Inflammatory macrophage treated with lipopolysaccharide for 1 hour (primary cell): ENCODE data around the gene WAPL.
"Not testable (repeated sequence)": the region's sequence is repeated elsewhere in the genome, so short reads cannot be mapped to it uniquely, and the experiment has no call there.

Experiments used
- DNase-seq, 2 donors: peaks; one replicate each; pipeline ENCODE4 v3.0.0-alpha.2; 2020 to 2022

The WAPL gene, protein sequence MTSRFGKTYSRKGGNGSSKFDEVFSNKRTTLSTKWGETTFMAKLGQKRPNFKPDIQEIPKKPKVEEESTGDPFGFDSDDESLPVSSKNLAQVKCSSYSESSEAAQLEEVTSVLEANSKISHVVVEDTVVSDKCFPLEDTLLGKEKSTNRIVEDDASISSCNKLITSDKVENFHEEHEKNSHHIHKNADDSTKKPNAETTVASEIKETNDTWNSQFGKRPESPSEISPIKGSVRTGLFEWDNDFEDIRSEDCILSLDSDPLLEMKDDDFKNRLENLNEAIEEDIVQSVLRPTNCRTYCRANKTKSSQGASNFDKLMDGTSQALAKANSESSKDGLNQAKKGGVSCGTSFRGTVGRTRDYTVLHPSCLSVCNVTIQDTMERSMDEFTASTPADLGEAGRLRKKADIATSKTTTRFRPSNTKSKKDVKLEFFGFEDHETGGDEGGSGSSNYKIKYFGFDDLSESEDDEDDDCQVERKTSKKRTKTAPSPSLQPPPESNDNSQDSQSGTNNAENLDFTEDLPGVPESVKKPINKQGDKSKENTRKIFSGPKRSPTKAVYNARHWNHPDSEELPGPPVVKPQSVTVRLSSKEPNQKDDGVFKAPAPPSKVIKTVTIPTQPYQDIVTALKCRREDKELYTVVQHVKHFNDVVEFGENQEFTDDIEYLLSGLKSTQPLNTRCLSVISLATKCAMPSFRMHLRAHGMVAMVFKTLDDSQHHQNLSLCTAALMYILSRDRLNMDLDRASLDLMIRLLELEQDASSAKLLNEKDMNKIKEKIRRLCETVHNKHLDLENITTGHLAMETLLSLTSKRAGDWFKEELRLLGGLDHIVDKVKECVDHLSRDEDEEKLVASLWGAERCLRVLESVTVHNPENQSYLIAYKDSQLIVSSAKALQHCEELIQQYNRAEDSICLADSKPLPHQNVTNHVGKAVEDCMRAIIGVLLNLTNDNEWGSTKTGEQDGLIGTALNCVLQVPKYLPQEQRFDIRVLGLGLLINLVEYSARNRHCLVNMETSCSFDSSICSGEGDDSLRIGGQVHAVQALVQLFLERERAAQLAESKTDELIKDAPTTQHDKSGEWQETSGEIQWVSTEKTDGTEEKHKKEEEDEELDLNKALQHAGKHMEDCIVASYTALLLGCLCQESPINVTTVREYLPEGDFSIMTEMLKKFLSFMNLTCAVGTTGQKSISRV (N-terminal part only)

DNA sequence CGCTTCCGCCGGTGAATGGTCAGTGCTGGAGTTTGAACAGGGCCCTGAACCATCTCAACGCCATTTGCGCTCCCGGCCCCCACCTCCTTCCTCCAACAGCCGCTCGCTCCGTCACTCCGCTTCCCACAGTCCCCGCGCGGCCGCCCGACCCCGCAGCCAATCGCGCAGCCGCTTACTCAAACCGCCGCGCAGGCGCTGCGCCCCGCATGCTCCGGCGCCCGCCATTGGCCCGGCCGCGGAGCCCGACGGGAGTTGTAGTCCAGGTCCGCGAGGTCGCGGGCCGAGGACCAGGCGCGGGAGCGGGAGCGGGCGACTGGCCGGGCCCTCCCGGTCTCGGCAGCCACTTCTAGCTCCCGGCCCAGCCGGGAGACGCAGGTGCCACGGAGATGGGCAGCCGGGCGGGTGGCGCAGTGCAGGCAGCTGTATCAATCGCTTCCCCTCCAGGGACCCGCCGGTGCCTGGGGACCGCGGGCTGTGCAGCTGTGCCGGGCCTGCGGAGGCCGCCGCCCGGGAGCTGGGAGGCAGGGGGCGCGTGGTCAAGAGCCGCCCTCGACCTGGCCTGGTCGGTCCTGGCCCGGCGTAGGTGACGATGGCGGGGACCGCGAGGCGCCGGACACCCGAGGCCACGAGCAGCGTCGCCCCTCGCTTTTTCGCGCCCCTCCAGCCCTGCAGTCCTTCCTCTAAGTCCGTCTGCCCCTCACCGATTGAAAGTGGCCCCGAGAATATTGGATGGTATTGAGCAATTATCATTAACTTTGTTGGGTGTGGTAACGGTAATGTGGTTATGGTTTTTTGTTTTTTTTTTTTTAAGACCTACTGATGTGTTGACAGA lies at the start of gene WAPL:
TSS of gene WAPL (minus strand) at position 115 of the 832 bp plus-strand sequence. CDS start 3,723 bp downstream, outside the sequence.
- DNase-seq = peak; percentile 92 to 96

DNA sequence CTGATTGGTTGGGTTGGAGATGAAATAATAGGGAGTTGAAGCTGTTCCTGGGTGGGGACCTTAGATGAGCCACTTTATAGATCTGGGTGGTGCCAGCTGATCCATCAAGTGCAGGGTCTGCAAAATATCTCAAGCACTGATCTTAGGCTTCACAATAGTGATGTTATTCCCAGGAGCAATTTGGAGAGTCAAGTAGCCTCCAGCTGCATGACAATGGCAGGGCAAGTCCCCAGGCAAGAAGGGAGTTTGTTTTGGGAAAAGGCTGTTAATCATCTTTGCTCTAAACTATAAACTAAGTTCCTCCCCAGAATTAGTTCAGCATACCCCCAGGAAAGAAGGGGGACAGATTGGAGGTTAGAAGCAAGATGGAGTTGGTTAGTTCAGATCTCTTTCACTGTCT lies 47.7 kb upstream of the WAPL start:
- DNase-seq = no peak

DNA sequence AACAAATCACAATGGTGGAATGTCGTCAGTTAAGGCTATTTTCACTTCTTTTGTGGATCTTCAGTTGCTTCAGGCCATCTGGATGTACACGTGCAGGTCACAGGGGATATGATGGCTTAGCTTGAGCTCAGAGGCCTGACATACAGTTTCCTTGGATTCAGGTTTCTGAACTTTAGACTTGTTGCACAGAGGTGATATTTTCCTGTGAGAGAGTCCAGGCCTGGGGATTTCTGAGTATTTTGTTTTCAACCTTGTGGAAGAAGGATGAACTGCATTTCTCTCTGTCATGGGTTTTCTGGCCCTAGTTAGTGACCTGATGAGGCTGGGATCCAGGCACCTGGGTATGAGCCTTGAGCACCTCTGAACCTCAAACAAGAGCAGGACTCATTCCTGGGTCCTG lies 44.9 kb upstream of the WAPL start:
- DNase-seq = not testable (repeated sequence)

DNA sequence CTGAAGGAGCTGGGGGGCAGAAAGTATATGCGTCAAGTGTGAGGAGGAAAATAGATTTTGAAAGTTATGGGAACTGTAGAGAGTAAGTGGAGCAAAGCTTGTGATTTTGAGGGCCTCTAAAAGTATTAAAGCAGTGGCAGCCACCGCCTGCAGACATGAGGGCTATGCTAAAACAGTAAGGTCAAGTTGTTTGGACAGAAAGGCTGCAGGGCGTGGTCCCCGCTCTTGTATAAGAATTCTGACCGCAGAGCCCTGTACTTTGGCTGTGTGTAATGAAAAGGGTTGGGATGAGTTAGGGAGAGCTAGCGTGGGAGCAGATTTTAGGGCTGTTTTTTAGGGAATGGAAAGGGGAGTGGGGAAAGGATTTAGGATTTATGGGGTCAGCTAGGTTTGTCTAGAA lies 41.7 kb upstream of the WAPL start:
- DNase-seq = not testable (repeated sequence)

DNA sequence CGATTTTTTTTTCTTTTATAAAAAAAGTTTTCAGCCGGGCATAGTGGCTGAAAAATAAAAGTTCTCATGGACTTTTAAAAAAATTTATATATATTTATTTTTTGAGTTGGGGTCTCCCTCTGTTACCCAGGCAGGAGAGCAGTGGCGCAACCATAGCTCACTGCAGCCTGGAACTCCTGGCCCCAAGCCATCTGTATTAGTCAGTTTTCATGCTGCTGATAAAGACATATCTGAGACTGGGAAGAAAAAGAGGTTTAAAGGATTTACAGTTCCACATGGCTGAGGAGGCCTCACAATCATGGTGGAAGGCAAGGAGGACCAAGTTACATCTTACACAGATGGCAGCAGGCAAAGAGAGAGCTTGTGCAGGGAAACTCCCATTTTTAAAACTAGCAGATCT lies 37.1 kb upstream of the WAPL start:
- DNase-seq = not testable (repeated sequence)

DNA sequence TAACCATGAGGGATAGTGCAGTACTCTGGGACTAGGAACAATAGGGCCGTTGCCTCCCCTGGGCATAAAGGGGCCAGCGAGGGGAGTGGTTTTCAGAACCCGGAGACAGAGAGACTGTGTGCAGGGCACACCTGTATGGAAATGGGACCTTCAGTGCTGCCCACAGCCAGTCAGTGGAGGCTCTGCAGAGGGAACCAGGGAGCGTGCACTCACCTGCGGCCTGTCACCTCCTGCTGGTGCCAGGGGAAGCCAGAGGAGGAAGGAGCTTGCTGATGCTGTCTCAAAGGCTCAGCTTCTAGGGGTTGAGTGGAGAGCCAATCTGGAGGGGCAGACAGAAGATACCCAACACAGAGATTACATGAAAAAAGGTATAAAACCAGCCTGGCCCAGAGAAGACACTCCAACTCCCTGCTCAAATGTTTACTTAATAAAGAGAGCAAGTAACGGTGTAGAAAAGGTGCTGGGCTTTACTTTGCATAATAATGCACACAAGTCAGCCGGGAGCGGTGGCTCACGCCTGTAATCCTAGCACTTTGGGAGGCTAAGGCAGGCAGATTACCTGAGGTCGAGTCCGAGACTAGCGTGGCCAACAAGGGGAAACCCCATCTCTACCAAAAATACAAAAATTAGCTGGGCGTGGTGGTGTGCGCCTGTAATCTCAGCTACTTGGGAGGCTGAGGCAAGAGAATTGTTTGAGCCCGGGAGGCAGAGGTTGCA lies 35.5 kb upstream of the WAPL start:
- DNase-seq = no peak

DNA sequence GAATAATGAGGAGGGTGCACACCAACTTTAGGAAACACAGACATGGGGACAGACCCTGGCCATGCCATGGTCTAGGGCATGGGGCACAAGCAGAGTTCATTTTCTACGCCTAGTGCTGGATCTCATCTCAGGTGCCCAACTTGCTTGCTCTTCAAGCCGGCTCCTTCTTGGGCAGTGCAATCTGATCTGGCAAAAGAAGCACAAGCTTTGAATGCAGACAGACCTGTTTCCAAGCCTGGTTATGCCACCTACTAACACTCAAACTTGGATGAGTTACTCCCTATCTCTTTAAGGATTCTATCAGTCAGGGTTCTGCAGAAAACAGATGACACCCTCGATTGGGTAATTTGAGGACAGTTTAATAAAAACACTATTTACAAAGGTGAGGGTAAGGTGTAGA lies 34.9 kb upstream of the WAPL start:
- no peak for DNase-seq

DNA sequence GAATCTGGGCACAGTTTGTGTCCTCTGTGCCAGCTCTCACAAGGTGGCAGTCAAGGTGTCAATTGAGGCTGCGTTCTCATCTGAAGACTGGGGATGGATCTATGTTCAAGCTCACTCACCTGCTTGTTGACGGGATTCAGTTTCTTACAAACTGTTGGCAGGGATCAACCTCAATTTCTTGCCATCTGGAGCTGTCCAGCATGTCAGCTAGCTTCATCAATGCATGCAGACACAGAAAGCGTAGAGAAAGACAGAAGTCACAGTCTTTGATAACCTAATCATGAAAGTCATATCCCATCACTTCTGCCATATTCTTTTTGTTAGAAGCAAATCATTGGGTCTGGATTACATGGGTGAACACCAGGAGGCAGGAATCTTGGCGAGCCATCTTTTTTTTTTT lies 32.0 kb upstream of the WAPL start:
- no peak for DNase-seq

DNA sequence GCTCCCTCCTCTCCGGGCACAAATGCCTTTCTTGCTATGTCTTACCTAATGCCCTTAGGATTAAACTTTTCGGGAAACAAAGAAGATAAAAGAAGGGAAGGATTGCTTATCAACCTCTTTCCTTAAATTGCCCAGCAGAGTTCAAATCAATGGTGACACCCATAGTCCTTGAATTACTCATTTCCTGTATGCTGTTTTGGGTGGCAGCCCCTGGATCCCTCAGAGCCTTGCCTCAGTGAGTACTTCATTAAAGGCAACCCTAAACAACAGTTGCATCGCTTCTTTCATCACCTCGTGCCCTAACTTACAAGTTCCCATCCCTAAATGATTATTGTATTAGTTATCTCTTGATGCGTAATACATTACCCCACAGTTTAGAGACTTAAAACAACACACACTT lies 31.6 kb upstream of the WAPL start:
- no peak for DNase-seq

DNA sequence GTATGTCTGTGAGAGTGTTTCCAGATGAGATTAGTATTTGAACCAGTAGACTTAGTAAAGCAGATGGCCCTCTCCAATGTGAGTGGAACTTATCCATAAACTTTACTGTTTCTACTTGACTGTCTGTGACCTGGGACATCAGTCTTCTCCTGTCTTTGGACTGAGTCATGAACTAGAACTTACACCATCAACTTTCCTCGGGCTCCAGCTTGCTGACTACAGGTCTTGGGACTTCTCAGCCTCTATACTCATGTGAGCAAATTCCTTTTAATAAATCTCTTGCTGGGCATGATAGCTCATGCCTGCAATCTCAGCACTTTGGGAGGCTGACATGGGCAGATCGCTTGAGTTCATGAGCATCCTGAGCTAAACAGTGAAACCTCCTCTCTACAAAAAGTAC lies 25.7 kb upstream of the WAPL start:
- DNase-seq = no peak

DNA sequence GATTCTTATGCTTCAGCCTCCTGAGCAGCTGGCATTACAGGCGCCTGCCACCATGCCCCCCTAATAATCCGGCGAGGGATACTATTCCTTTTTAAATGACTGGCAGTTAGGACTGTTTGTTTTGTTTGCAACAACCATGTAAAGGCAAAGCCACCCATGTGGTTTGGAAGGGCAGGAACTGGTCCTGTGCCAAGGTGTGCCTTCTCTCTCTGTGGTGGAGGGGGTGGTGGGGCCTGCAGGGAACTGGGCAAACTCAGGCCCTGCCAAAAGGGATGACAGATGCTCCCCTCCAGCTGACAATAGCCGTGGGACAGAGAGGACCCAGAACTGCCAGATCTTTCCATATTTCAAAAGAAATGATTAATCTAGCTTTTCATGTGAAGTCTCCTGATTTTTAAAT lies 23.5 kb upstream of the WAPL start:
- no peak for DNase-seq

DNA sequence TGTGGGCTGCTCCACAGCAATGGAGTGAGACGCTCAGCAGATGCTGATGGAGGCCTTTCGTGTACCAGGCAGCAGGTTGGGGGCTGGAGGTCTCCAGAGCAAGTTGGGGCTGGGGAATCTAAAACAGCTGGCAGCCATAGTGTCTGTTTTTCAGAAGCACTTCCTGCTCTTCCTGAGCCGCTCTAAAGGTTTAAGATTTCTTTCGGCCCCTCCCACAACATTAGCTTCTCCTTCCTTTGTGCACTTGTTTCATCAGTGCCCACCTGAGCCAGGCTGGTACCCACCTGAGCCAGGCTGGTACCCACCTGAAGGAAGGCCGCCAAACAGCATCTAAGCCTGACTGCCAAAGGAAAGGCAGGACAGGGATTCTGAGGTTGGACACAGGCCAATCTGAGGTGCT lies 18.4 kb upstream of the WAPL start:
- no peak for DNase-seq

DNA sequence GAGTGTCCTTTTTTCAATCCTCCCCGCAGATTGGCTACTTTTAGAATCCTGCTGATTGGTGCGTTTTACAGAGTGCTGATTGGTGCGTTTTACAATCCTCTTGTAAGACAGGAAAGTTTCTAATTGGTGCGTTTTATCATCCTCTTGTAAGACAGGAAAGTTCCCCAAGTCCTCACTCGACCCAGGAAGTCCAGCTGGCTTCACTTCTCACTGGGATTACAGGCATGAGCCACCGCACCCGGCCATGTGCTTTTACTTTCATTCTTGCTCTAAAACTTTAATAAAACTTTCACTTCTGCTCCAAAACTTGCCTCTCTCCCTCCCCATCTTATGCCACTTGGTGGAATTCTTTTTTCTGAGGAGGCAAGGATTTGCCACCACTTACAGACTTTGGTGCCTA lies 17.0 kb upstream of the WAPL start:
- peak; percentile 68 to 72 for DNase-seq

DNA sequence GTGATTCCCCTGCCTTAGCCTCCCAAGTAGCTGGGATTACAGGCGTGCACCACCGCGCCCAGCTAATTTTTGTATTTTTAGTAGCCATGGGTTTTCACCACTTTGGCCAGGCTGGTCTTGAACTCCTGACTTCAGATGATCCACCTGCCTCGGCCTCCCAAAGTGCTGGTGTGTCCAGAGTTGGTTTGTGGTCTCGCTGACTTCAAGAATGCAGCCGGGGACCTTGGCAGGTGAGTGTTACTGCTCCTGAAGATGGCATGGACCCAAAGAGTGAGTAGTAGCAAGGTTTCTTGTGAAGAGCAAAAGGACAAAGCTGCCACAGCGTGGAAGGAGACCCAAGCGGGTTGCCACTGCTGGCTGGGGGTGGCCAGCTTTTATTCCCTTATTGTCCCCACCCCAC lies 16.4 kb upstream of the WAPL start:
- not testable (repeated sequence) for DNase-seq

DNA sequence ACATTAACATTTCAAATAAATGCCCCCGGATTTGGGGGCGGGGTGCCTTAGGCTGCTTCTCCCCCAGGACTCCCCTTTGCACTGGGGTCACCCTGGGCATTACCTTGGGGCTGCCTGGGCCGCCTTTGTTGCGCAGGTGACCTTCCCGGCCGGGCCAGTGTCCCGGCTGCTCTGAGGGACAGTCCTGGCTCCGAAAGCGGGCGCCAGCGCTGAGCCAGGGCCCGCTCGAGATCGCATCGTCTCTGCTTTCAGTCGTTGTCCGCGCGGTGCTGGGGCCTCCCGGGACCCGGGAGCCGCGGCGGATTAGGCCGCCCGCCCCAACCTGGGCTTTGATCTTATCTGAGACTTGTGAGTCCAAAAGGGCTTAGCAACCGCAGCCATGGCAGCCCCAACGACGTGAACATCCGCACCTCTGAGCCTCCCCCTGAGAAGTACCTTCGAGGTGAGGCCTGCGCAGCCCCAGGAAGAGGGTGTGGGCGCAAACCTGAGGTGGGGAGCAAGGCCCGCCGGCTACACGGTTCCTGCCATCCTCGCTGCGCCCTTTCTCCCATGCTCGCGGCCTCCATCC lies 14.8 kb upstream of the WAPL start:
- no peak for DNase-seq

DNA sequence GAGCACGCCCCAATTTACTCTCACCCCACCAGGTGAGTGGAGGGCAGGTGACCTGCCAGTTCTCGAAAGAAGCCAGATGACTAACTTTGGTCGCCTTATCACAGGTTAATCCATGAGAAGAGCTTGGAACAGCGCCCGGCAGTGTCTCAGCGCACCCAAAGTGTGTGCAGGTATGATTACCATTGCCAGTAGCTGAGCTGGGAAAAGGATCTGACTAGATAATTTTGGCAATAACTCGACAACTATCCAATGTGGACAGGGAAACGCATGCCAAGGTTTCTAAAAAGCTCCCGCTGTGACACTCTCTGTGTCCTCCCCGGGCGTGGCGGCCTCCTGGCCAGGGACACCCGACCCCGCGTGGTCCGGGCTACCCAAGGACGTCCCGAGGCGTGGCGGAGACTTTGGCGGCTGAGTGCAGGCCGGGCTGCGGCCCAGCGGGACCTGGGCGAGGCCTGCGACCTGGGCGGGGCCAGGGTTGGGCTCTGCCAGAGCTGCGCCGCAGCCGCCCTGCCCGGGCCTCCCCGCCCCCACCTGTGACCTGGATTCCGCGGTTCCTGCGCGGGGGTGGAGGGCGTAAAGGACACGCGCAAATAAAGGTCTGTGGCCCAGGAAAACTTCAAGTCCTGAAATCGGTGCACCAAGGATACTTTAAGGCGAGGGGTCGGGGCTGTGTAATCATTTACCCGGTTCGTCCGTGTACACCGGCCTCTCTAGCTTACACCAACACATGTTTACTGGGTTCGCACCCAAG lies 13.7 kb upstream of the WAPL start:
- DNase-seq = peak in 1 of 2 donors; percentile 15

DNA sequence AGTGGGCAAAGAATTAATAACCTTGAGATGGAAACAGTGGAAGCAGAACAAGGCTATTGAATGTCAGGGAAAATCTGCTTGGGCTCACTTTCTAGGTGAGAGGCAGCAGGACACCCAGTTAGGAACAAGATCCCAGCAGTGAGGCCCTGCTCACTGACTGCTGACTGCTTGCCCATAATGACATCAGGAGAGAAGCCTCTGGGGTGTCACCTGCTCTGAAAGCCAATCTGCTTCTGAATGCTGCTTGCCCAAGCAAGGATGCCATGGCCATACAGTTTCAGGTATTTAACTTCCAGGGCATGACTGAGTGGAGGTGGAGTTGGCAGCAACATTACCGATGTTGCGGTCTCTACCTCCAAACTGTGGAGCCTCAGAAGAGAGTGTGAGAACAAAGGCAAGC lies 11.7 kb upstream of the WAPL start:
- DNase-seq = no peak

DNA sequence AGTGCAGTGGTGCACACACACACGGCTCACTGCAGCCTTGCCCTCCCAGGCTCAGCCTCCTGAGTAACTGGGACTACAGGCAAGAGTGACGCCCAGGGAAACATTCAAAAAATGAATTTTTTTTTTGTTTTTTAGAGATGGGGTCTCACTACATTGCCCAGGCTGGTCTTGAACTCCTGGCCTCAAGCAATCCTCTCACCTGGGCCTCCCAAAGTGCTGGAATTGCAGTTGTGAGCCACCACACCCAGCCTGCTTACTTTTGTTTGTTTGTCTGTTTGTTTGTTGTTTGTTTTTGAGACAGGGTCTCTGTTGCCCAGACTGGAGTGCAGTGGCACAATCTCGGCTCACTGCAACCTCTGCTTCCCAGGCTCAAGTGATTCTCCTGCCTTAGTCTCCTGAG lies 7.1 kb upstream of the WAPL start:
- not testable (repeated sequence) for DNase-seq

DNA sequence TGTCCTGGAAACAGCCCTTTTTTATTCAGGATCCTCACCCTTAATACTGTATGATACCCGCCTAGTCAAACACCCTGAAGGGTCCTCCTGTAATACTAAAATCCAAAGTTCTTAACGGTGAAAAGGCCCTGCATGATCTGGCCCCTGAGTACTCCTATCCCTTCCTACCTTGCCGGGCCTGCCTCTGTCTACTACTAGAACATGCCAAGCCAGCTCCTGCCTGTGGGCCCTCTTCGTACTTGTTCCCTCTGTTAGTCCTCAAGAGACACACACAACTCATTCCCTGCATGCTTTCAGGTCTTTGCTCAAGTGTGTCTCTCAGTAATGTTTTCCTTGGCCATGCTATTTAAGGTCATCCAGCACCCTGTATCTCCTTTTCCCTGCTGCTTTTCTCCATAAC lies 5.0 kb upstream of the WAPL start:
- DNase-seq = no peak

DNA sequence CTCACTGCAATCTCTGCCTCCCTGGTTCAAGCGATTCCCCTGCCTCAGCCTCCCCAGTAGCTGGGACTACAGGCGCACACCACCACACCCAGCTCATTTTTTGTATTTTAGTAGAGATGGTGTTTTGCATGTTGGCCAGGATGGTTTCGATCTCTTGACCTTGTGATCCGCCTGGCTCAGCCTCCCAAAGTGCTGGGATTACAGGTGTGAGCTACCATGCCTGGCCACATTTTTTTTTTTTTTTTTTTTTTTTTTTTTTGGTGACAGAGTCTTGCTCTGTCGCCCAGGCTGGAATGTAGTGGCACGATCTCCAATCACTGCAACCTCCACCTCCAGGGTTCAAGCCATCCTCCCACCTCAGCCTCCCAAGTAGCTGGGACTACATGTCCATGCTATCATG lies 4.1 kb upstream of the WAPL start:
- not testable (repeated sequence) for DNase-seq
